ENCODE results near the gene SGSH. TPM values are rescaled to one million over a fixed set of nuclear protein-coding genes. Genes with fewer than 3 reads are reported as not detected.

SGSH gene
- total RNA-seq, 2 donors from 2014 or later = 40.4 to 42.5 TPM

- H3K36me3 ChIP-seq (ENCODE audit: control insufficient read depth, insufficient read depth, low read length) = peaks cover 58% of the 10 kb centered on the region
- H3K4me1 Mint-ChIP-seq = no peaks in the 10 kb centered on the region
- H3K27ac ChIP-seq (ENCODE audit: low read depth, low read length) = no peak overlapping the region
- H3K27me3 Mint-ChIP-seq (ENCODE audit: insufficient read depth) = no peaks in the 10 kb centered on the region
- no peak overlapping the region for H3K4me3 ChIP-seq (ENCODE audit: low read length)
- DNase-seq = no peak
- TF ChIP-seq CTCF (conservative IDR thresholded peaks at IDR 0.05) = no peak
- H3K9me3 Mint-ChIP-seq = no peaks in the 10 kb centered on the region
- no peak overlapping the region for H3K9ac ChIP-seq (ENCODE audit: extremely low read depth, low read length, poor library complexity, severe bottlenecking)
- H3K36me3 Mint-ChIP-seq (ENCODE audit: low read depth) = peaks cover 57% of the 10 kb centered on the region
- no peaks in the 10 kb centered on the region for H3K27me3 ChIP-seq (ENCODE audit: control insufficient read depth, insufficient read depth, low read length, poor library complexity, severe bottlenecking)
- H3K4me3 Mint-ChIP-seq = no peak overlapping the region
- H3K9me3 ChIP-seq (ENCODE audit: control insufficient read depth, low read length) = no peaks in the 10 kb centered on the region
- WGBS, 2 experiments (ENCODE audit: insufficient coverage in 1 of 2, insufficient read length in 1 of 2) = 83 to 90% methylated on average over 10 to 14 of the region's 14 CpGs
- no peak overlapping the region for H3K27ac Mint-ChIP-seq
- H3K4me1 ChIP-seq (ENCODE audit: control insufficient read depth, insufficient read depth, low read length) = no peaks in the 10 kb centered on the region
These were observed 22.4 kb upstream of the SGSH start for GRCh38 chr17:80242505-80242904.

GRCh38 chr17:80237386-80237785 is 17.3 kb upstream of the SGSH start:
- no peak overlapping the region for H3K4me3 ChIP-seq (ENCODE audit: low read length)
- H3K27me3 ChIP-seq (ENCODE audit: control insufficient read depth, insufficient read depth, low read length, poor library complexity, severe bottlenecking) = no peaks in the 10 kb centered on the region
- no peak overlapping the region for H3K27ac Mint-ChIP-seq
- no peaks in the 10 kb centered on the region for H3K27me3 Mint-ChIP-seq (ENCODE audit: insufficient read depth)
- no peaks in the 10 kb centered on the region for H3K4me1 Mint-ChIP-seq
- H3K9ac ChIP-seq (ENCODE audit: extremely low read depth, low read length, poor library complexity, severe bottlenecking) = no peak overlapping the region
- peaks cover 74% of the 10 kb centered on the region for H3K36me3 Mint-ChIP-seq (ENCODE audit: low read depth)
- peaks cover 82% of the 10 kb centered on the region for H3K36me3 ChIP-seq (ENCODE audit: control insufficient read depth, insufficient read depth, low read length)
- no peak for TF ChIP-seq CTCF (conservative IDR thresholded peaks at IDR 0.05)
- H3K9me3 ChIP-seq (ENCODE audit: control insufficient read depth, low read length) = peaks cover 7% of the 10 kb centered on the region
- peaks cover 11% of the 10 kb centered on the region for H3K9me3 Mint-ChIP-seq
- 91 to 97% methylated on average over 1 to 9 of the region's 10 CpGs for WGBS, 2 experiments (ENCODE audit: insufficient coverage in 1 of 2, insufficient read length in 1 of 2)
- no peaks in the 10 kb centered on the region for H3K4me1 ChIP-seq (ENCODE audit: control insufficient read depth, insufficient read depth, low read length)
- H3K27ac ChIP-seq (ENCODE audit: low read depth, low read length) = no peak overlapping the region
- DNase-seq = no peak
- H3K4me3 Mint-ChIP-seq = no peak overlapping the region

GRCh38 chr17:80236911-80237310 is 16.8 kb upstream of the SGSH start:
- Histone ChIP-seq H3K27me3 (ENCODE audit: control insufficient read depth, insufficient read depth, low read length, poor library complexity, severe bottlenecking) (no peaks in the 10 kb centered on the region), H3K9me3 (ENCODE audit: control insufficient read depth, low read length) (peaks cover 11% of the 10 kb centered on the region), H3K9ac (ENCODE audit: extremely low read depth, low read length, poor library complexity, severe bottlenecking) (no peak overlapping the region), H3K4me1 (ENCODE audit: control insufficient read depth, insufficient read depth, low read length) (no peaks in the 10 kb centered on the region), H3K36me3 (ENCODE audit: control insufficient read depth, insufficient read depth, low read length) (peaks cover 83% of the 10 kb centered on the region), H3K4me3 (ENCODE audit: low read length) (no peak overlapping the region), H3K27ac (ENCODE audit: low read depth, low read length) (no peak overlapping the region)
- Mint-ChIP-seq H3K9me3 (peaks cover 16% of the 10 kb centered on the region), H3K27me3 (ENCODE audit: insufficient read depth) (no peaks in the 10 kb centered on the region), H3K27ac (no peak overlapping the region), H3K4me3 (no peak overlapping the region), H3K4me1 (no peaks in the 10 kb centered on the region), H3K36me3 (ENCODE audit: low read depth) (peaks cover 75% of the 10 kb centered on the region)
- 90 to 100% methylated on average over 5 to 17 of the region's 17 CpGs for WGBS, 2 experiments (ENCODE audit: insufficient coverage in 1 of 2, insufficient read length in 1 of 2)
- peak; percentile 64 for DNase-seq
- TF ChIP-seq CTCF (conservative IDR thresholded peaks at IDR 0.05) = no peak
